ENCODE measurements around the gene LHCGR. TPM values are rescaled to one million over a fixed set of nuclear protein-coding genes. Genes with fewer than 3 reads are reported as not detected.

The LHCGR gene
- total RNA-seq (not detected), polyA plus RNA-seq (not detected)

DNA sequence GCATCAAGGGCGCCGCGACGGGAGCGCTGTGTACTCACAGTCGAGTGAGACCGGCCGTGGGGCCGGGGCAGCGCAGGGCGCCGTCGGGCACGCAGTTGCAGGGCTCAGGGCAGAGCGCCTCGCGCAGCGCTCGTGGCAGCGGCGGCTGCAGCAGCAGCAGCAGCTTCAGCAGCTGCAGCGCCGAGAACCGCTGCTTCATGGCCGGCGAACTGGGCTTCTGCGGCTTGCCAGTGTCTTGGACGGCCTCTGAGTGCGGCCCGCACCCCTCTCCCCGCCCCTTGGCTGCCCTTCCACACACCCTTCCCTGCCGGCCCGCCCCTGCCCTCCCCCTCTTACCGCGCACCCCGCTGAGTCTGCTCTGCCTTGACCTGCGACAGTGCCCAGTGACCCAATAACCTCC, at the start of gene LHCGR:
Gene LHCGR (minus strand): TSS at position 252 of the 400 bp plus-strand sequence. CDS start 53 bp downstream, at position 199.
- intact Hi-C loops (cut with DNase I), result no loop called here
- Histone ChIP-seq H3K4me3 (peak within 1 kb of the TSS in 1 of 4 donors; percentile 17), H3K27ac (no peak within 1 kb of the TSS), H3K36me3 (no peaks in the 10 kb centered on the region), H3K9me3 (no peaks in the 10 kb centered on the region), H3K4me1 (peaks cover 0 to 7% (median 0%) of the 10 kb centered on the region in 4 donors), H3K27me3 (peaks cover 0 to 20% (median 7%) of the 10 kb centered on the region in 3 donors)
- TF ChIP-seq EP300 (IDR thresholded peaks at IDR 0.05), result no peak
- DNase-seq, result no peak
- WGBS, 2 donors, result 7 to 9% methylated on average over 37 of the region's 37 CpGs

DNA sequence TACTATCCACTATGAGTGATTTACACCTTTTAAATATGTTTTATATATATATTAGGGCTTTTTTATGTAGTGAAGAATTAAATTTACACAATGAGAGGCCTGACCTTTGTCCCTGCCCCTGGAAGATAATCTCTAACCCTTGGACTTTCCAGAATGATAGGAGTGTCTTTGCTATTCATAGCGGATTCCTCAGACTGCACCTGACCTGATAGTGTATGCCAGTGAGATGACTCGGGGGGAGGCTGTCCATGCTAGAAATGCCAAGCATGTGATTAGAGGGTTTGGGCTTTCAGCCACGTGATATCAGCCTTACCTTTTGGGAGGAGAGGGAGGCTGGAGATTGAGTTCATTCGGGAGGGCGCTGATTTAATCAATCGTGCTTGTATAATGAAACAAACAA, 44.1 kb upstream of the LHCGR start:
- H3K36me3 ChIP-seq, result no peaks in the 10 kb centered on the region
- no peak overlapping the region for H3K27ac ChIP-seq
- intact Hi-C loops (cut with DNase I), result no loop called here
- no peak for DNase-seq
- H3K4me3 ChIP-seq, result no peak overlapping the region
- TF ChIP-seq EP300 (IDR thresholded peaks at IDR 0.05) (no peak), POLR2A (IDR thresholded peaks at IDR 0.05) (no peak), POLR2AphosphoS5 (IDR thresholded peaks at IDR 0.05) (no peak)
- TF ChIP-seq, protein P1, sequence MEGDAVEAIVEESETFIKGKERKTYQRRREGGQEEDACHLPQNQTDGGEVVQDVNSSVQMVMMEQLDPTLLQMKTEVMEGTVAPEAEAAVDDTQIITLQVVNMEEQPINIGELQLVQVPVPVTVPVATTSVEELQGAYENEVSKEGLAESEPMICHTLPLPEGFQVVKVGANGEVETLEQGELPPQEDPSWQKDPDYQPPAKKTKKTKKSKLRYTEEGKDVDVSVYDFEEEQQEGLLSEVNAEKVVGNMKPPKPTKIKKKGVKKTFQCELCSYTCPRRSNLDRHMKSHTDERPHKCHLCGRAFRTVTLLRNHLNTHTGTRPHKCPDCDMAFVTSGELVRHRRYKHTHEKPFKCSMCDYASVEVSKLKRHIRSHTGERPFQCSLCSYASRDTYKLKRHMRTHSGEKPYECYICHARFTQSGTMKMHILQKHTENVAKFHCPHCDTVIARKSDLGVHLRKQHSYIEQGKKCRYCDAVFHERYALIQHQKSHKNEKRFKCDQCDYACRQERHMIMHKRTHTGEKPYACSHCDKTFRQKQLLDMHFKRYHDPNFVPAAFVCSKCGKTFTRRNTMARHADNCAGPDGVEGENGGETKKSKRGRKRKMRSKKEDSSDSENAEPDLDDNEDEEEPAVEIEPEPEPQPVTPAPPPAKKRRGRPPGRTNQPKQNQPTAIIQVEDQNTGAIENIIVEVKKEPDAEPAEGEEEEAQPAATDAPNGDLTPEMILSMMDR (IDR thresholded peaks at IDR 0.05), result no peak
- H3K9me3 ChIP-seq, result no peaks in the 10 kb centered on the region
- no peaks in the 10 kb centered on the region for H3K27me3 ChIP-seq
- no peaks in the 10 kb centered on the region for H3K4me1 ChIP-seq
- WGBS, 2 donors, result 55 to 80% methylated on average over 6 of the region's 6 CpGs

DNA sequence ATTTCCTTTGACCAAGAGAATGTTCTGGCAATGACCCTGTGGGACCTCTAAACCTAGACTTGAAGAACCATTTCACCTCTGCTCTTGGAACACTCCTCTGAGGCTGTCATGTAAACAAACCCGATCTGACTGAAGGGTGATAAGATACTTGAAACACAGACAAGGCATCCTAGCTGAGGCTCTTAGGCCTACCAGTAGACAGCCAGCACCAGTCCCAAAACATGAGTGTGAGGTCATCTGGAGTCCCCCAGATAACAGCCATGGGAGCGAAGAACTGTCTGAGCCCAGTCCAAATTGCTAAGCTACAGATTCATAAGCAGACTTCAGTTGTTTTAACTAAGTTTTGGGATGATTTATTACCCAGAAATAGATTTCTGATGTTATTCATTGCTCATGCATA, 39.5 kb upstream of the LHCGR start:
- no peak for DNase-seq
- intact Hi-C loops (cut with DNase I), result no loop called here
- Histone ChIP-seq H3K27me3 (no peaks in the 10 kb centered on the region), H3K27ac (no peak overlapping the region), H3K4me3 (no peak overlapping the region), H3K36me3 (no peaks in the 10 kb centered on the region), H3K4me1 (no peaks in the 10 kb centered on the region), H3K9me3 (no peaks in the 10 kb centered on the region)
- 63 to 72% methylated on average over 2 of the region's 2 CpGs for WGBS, 2 donors
- TF ChIP-seq EP300 (IDR thresholded peaks at IDR 0.05), result no peak
- TF ChIP-seq, protein P1 (IDR thresholded peaks at IDR 0.05), result no peak

DNA sequence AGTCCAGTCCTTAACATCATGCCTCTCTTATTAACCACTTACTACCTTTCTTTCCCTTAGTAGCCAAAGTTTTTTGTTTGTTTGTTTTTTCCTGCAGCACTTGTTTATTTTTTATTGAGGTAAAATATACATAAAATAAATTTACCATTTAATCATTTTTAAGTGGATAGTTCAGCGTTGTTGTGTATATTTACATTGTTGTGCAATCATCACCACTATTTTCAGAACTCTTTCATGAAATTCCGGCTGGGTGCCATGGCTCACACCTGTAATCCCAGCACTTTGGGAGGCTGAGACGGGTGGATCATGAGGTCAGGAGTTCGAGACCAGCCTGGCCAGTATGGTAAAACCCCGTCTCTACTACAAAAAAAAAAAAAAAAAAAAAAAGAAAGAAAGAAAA, 38.1 kb upstream of the LHCGR start:
- Histone ChIP-seq H3K36me3 (no peaks in the 10 kb centered on the region), H3K4me3 (no peak overlapping the region), H3K27ac (no peak overlapping the region), H3K9me3 (no peaks in the 10 kb centered on the region), H3K4me1 (no peaks in the 10 kb centered on the region), H3K27me3 (no peaks in the 10 kb centered on the region)
- 56 to 80% methylated on average over 5 of the region's 5 CpGs for WGBS, 2 donors
- intact Hi-C loops (cut with DNase I), result no loop called here
- TF ChIP-seq, protein P1 (IDR thresholded peaks at IDR 0.05), result no peak
- TF ChIP-seq EP300 (IDR thresholded peaks at IDR 0.05) (no peak), POLR2A (IDR thresholded peaks at IDR 0.05) (no peak), POLR2AphosphoS5 (IDR thresholded peaks at IDR 0.05) (no peak)
- DNase-seq, result no peak

DNA sequence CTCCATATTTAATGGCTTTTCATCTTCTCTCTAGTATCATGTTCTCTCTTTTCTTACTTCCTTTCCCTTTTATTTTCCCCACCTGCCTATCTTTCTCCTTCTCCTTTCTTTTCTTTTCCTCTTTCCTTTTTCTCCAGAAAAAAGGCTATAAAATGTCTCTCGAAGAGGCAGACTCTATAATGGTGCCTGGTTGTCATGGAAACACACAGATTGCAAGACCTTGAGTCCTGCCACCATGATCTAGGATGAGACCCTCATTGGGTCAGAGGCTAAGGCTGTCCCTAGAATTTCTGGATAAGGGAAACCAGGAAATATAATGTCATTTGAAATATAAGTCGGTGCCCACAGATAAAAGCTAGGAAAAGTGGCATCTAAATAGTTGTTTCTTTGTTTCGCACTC, 36.5 kb upstream of the LHCGR start:
- no peaks in the 10 kb centered on the region for H3K27me3 ChIP-seq
- no peak overlapping the region for H3K4me3 ChIP-seq
- no peak for DNase-seq
- H3K27ac ChIP-seq, result no peak overlapping the region
- H3K36me3 ChIP-seq, result no peaks in the 10 kb centered on the region
- WGBS, 2 donors, result 69 to 77% methylated on average over 3 of the region's 3 CpGs
- no peaks in the 10 kb centered on the region for H3K4me1 ChIP-seq
- H3K9me3 ChIP-seq, result no peaks in the 10 kb centered on the region
- TF ChIP-seq EP300 (IDR thresholded peaks at IDR 0.05) (no peak), POLR2A (IDR thresholded peaks at IDR 0.05) (no peak), POLR2AphosphoS5 (IDR thresholded peaks at IDR 0.05) (no peak)
- TF ChIP-seq, protein P1 (IDR thresholded peaks at IDR 0.05), result no peak
- intact Hi-C loops (cut with DNase I), result no loop called here

Data from sigmoid colon (tissue), 7 donors.